Transverse colon (tissue), 4 donors: ENCODE results near the gene NMD3. TPM values are rescaled to one million over a fixed set of nuclear protein-coding genes. Genes with fewer than 3 reads are reported as not detected.

Experiments
- DNase-seq: peaks from one replicate; pipeline ENCODE4 v3.0.0-alpha.2; 2019
- H3K27ac ChIP-seq, 4 donors: fragments of 200-600 bp; sonication (generic); 2 replicates each; pipeline ENCODE4 v1.5.1; 2016 to 2018; ENCODE audit warnings: inconsistent platforms in 4 of 4
- H3K27me3 ChIP-seq: fragments of 200-600 bp; sonication (generic); 2 replicates; pipeline ENCODE4 v1.5.1; 2017; ENCODE audit warnings: inconsistent platforms
- H3K36me3 ChIP-seq, 4 donors: fragments of 200-600 bp; sonication (generic); 2 replicates each; pipeline ENCODE4 v1.5.1; 2017 to 2019; ENCODE audit warnings: inconsistent platforms in 4 of 4
- H3K4me1 ChIP-seq, 4 donors: fragments of 200-600 bp; sonication (generic); 2 replicates each; pipeline ENCODE4 v1.5.1; 2017 to 2020; ENCODE audit warnings: inconsistent platforms in 4 of 4
- H3K4me3 ChIP-seq, 4 donors: fragments of 200-600 bp; sonication (generic); 1 replicate in 1 of 4; 2 replicates in 3 of 4; pipeline versions ENCODE4 v1.5.1 to v1.6.1; 2017 to 2019; ENCODE audit warnings: inconsistent platforms in 4 of 4
- H3K9me3 ChIP-seq, 2 donors: fragments of 200-600 bp; sonication (generic); 2 replicates each; pipeline ENCODE4 v1.5.1; 2017 to 2019; ENCODE audit warnings: inconsistent platforms in 2 of 2
- EP300 ChIP-seq: sonication (generic); formaldehyde crosslinking; IDR thresholded peaks from one replicate; pipeline ENCODE4 v1.6.1; 2017; ENCODE audit warnings: antibody characterized with exemption, low read depth
- POLR2A ChIP-seq: fragments of 450-650 bp; IDR thresholded peaks from one replicate; pipeline ENCODE4 v1.6.1; 2016; ENCODE audit warnings: antibody characterized with exemption, mild to moderate bottlenecking, moderate library complexity
- POLR2AphosphoS5 ChIP-seq, 3 donors: sonication (generic); formaldehyde crosslinking; IDR thresholded peaks; one replicate each; pipeline ENCODE4 v1.6.1; 2016; ENCODE audit warnings: antibody characterized with exemption in 3 of 3
- WGBS, 2 donors: methylation state at CpG; one replicate each; pipeline ENCODE4 v1.1.5; 2018; ENCODE audit warnings: low coverage in 1 of 2; 5-methylcytosine and 5-hydroxymethylcytosine counted together
- in situ Hi-C, 4 donors: fragments of 200-750 bp; cut with MboI; loops; one replicate each; pipeline versions ENCODE4 v1.15.0 to v1.15.1; 2017; ENCODE audit warnings: low sequenced_read_pairs in 3 of 4, low pct_ligation_motif_present in 1 of 4, low pct_unique_long_range_greater_than_20kb in 1 of 4
- intact Hi-C: fragments of 100-400 bp; cut with DNase I; formaldehyde crosslinking; loops from one replicate; pipeline ENCODE4 v1.15.1; 2023; ENCODE audit warnings: low total_unique reads
- total RNA-seq, 4 donors: library from RNA; depleted of rRNA; stranded (reverse); fragments of >200 nt; gene quantifications; one replicate each; pipeline ENCODE4 v1.1.0, GENCODE V29; 2016
- TF ChIP-seq, protein P1 (sequence below), 5 experiments: fragments of 200-600 bp in 3 of 5; fragments of 450-650 bp in 2 of 5; sonication (generic) in 3 of 5; IDR thresholded peaks; 1 replicate in 2 of 5; 2 replicates in 3 of 5; pipeline ENCODE4 v1.5.1; 2016 to 2017; ENCODE audit warnings: antibody characterized with exemption in 5 of 5, inconsistent platforms in 3 of 5, mild to moderate bottlenecking in 2 of 5, moderate library complexity in 1 of 5

Gene NMD3
- total RNA-seq, 4 donors from 2014 or later, result 7.5 to 37.3 (median 21.8) TPM

DNA sequence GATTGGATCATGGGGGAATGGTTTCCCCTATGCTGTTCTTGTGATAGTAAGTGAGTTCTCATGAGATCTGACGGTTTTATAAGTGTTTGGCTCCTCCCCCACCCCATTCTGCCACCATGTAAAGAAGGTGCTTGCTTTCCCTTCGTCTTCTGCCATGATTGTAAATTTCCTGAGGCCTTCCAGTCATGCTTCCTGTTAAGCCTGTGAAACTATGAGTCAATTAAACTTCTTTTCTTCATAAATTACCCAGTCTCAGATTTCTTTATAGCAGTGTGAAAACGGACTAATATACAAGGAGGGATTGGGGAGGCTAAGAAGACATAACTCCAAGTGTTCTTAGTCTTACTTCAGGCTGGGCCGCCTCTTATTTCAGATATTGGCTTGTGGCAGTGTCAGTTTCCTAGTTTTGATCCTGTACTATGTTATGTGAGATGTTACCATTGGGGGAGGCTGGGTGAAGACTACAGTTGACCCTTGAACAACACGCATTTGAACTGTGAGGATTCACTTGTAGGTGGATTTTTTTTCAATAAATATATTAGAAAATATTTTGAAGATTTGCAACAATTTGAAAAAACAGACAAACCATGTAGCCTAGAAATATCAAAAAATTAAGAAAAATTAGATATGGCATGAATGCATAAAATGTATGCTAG is 44.9 kb downstream of the NMD3 start:
- H3K36me3 ChIP-seq, result peaks cover 0 to 3% (median 0%) of the 10 kb centered on the region in 4 donors
- TF ChIP-seq POLR2A (no peak), EP300 (no peak), POLR2AphosphoS5 (IDR thresholded peaks at IDR 0.05) (no peak)
- TF ChIP-seq, protein P1, sequence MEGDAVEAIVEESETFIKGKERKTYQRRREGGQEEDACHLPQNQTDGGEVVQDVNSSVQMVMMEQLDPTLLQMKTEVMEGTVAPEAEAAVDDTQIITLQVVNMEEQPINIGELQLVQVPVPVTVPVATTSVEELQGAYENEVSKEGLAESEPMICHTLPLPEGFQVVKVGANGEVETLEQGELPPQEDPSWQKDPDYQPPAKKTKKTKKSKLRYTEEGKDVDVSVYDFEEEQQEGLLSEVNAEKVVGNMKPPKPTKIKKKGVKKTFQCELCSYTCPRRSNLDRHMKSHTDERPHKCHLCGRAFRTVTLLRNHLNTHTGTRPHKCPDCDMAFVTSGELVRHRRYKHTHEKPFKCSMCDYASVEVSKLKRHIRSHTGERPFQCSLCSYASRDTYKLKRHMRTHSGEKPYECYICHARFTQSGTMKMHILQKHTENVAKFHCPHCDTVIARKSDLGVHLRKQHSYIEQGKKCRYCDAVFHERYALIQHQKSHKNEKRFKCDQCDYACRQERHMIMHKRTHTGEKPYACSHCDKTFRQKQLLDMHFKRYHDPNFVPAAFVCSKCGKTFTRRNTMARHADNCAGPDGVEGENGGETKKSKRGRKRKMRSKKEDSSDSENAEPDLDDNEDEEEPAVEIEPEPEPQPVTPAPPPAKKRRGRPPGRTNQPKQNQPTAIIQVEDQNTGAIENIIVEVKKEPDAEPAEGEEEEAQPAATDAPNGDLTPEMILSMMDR (IDR thresholded peaks at IDR 0.05), result no peak
- peaks cover 0 to under 1% of the 10 kb centered on the region in 2 donors for H3K9me3 ChIP-seq
- peaks cover 0 to 4% (median 0%) of the 10 kb centered on the region in 4 donors for H3K4me1 ChIP-seq
- H3K27me3 ChIP-seq, result no peaks in the 10 kb centered on the region
- 86 to 91% methylated on average over 4 to 5 of the region's 5 CpGs for WGBS, 2 donors
- intact Hi-C loops (no loop called here), in situ Hi-C loops (no loop called here)
- no peak overlapping the region for H3K27ac ChIP-seq
- DNase-seq, result no peak
- no peak overlapping the region for H3K4me3 ChIP-seq

DNA sequence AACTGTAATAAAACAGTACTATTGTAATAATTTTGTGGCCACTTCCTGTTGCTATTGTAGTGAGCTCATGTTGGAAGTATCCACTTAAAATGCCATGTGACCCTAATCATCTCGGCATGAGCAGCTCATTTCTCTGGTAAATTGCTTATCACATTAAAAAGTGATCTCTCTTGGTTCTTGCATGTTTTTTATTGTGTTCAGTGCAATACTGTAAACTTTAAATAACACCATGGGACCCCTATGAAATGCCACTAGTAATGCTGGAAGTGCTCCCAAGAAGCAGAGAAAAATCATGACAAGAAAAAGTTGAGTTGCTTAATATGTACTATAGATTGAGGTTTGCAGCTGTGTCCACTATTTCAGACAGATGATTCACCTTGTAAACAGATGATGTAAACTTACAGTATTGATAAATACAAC is 45.6 kb downstream of the NMD3 start:
- no peak overlapping the region for H3K4me3 ChIP-seq
- no peak for DNase-seq
- TF ChIP-seq EP300, result no peak
- no peak for TF ChIP-seq POLR2AphosphoS5 (IDR thresholded peaks at IDR 0.05)
- TF ChIP-seq POLR2A, result no peak
- TF ChIP-seq, protein P1 (IDR thresholded peaks at IDR 0.05), result no peak
- no peaks in the 10 kb centered on the region for H3K27me3 ChIP-seq
- 10 to 33% methylated on average over 1 of the region's 1 CpG for WGBS, 2 donors
- no peaks in the 10 kb centered on the region for H3K9me3 ChIP-seq
- intact Hi-C loops, result no loop called here
- in situ Hi-C loops, result no loop called here
- H3K36me3 ChIP-seq, result no peaks in the 10 kb centered on the region
- no peak overlapping the region for H3K27ac ChIP-seq
- peaks cover 0 to 4% (median 0%) of the 10 kb centered on the region in 4 donors for H3K4me1 ChIP-seq

DNA sequence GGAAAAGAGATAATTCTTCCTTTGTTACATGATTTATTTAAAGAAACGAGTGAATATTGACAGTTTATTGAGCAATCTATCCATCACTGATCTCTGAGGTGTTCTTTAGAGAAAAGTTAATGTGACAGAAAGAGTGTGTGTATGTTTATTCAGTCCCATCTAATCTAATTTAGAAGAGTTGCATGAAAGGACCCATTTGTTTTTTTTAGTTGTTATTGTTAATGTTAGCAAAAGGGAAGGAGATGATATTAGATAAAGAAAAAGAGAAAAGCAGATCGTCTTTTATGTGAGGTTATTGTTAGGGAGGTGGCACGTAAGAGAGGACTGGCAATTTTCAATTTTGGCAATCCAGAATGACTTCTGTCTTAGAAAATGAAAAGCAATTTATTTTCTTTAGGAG is 46.5 kb downstream of the NMD3 start:
- Histone ChIP-seq H3K4me3 (no peak overlapping the region), H3K36me3 (no peaks in the 10 kb centered on the region), H3K9me3 (no peaks in the 10 kb centered on the region), H3K4me1 (peaks cover 0 to 4% (median 0%) of the 10 kb centered on the region in 4 donors), H3K27ac (no peak overlapping the region), H3K27me3 (no peaks in the 10 kb centered on the region)
- no peak for DNase-seq
- TF ChIP-seq, protein P1 (IDR thresholded peaks at IDR 0.05), result no peak
- no peak for TF ChIP-seq POLR2A
- TF ChIP-seq EP300, result no peak
- TF ChIP-seq POLR2AphosphoS5 (IDR thresholded peaks at IDR 0.05), result no peak
- 81 to 87% methylated on average over 3 of the region's 3 CpGs for WGBS, 2 donors
- in situ Hi-C loops (no loop called here), intact Hi-C loops (no loop called here)

DNA sequence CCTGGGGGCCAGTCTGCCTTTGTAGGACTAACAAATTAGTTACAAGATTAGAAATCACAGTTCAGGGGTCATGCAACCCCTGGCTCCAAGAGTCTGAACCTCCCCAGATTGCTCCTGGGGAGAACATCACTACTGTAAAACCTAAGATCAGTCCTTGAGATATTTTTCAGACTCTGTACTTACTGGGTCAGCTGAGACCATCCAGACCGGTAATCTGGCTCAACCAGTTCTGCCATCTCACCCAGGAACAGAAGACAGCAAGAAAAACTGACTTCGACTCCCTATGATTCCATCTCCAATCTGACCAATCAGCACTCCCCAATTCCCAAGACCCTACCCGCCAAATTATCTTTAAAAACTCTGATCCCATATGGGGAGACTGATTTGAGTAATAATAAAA is 47.5 kb downstream of the NMD3 start:
- TF ChIP-seq POLR2A, result no peak
- TF ChIP-seq EP300, result no peak
- TF ChIP-seq, protein P1 (IDR thresholded peaks at IDR 0.05), result no peak
- no peak for TF ChIP-seq POLR2AphosphoS5 (IDR thresholded peaks at IDR 0.05)
- intact Hi-C loops, result no loop called here
- Histone ChIP-seq H3K4me1 (peaks cover 0 to 4% (median 0%) of the 10 kb centered on the region in 4 donors), H3K4me3 (no peak overlapping the region), H3K9me3 (no peaks in the 10 kb centered on the region), H3K27ac (no peak overlapping the region), H3K36me3 (no peaks in the 10 kb centered on the region), H3K27me3 (no peaks in the 10 kb centered on the region)
- 76 to 83% methylated on average over 2 to 3 of the region's 3 CpGs for WGBS, 2 donors
- in situ Hi-C loops, result no loop called here
- DNase-seq, result no peak
